ENCODE measurements around the gene CCDC90B. TPM values are rescaled to one million over a fixed set of nuclear protein-coding genes. Genes with fewer than 3 reads are reported as not detected.

CCDC90B gene
- total RNA-seq, 1 donor from 2014 or later = 24.2 TPM

DNA sequence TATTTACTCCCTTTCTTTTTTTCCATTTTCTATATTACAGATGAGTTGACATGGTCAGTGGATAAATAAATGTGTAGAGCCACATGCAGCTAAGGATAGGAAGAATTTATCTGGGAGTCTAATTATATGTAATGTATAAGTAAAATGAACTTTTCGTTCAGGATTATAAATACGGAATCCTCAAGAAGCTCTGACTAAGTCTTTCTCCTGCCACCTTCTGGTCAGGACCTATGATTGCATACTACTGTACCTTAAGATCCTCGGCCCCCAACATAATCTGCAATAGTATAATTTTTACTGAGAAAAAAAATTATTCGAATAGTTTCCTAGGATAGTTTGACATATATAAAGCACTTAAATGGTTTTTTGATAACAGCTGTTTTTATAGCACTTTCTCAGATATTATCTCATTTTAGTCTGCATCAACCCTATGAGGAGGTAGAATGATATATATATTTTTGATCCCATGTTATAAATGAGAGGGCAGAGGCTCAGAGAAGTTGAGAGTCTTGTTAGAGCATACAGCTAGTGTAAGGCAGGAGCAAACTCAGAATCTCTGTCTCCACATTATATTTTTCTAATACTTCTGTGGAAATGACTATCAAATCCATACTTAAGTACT, 36.1 kb downstream of the CCDC90B start:
- no peak overlapping the region for H3K4me3 Mint-ChIP-seq
- no peaks in the 10 kb centered on the region for H3K9me3 Mint-ChIP-seq
- H3K27me3 Mint-ChIP-seq (ENCODE audit: insufficient read depth) = peaks cover 5% of the 10 kb centered on the region
- intact Hi-C loops (cut with micrococcal nuclease) = loop anchor here (1.0 to 5.0 kb wide), 7 partner anchors 35 to 533 kb away; partner anchors contain the start of gene ANKRD42
- no peak overlapping the region for H3K27ac Mint-ChIP-seq
- peaks cover 4% of the 10 kb centered on the region for H3K4me1 Mint-ChIP-seq (ENCODE audit: low read depth)
- DNase-seq (ENCODE audit: low spot score) = no peak
- H3K36me3 Mint-ChIP-seq (ENCODE audit: low read depth) = no peaks in the 10 kb centered on the region

DNA sequence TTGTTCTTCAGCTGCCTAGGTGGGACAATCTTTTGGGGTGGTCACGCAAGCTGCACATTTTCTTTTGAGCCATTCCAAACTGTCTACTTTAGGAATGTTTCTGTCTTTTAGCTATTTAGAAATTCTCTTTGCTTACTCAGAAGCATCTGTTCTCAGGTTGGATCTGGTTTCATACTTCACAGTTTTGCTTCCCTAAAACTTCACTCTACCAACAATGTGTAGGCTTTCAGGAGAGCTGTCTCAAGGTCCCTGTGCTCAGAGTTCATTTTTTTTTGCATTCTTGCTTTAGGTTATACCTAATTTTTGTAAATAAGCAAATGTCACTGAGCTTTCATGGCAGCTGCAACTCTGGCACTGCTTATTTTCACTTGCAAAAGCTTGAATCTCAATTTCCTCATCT, 36.7 kb downstream of the CCDC90B start:
- H3K27ac Mint-ChIP-seq = no peak overlapping the region
- intact Hi-C loops (cut with micrococcal nuclease) = loop anchor here (5.0 kb wide), 1 partner anchor 162 kb away; no protein-coding TSS in a partner anchor
- peaks cover 4% of the 10 kb centered on the region for H3K4me1 Mint-ChIP-seq (ENCODE audit: low read depth)
- no peak for DNase-seq (ENCODE audit: low spot score)
- H3K36me3 Mint-ChIP-seq (ENCODE audit: low read depth) = no peaks in the 10 kb centered on the region
- H3K27me3 Mint-ChIP-seq (ENCODE audit: insufficient read depth) = peaks cover 5% of the 10 kb centered on the region
- no peaks in the 10 kb centered on the region for H3K9me3 Mint-ChIP-seq
- no peak overlapping the region for H3K4me3 Mint-ChIP-seq

DNA sequence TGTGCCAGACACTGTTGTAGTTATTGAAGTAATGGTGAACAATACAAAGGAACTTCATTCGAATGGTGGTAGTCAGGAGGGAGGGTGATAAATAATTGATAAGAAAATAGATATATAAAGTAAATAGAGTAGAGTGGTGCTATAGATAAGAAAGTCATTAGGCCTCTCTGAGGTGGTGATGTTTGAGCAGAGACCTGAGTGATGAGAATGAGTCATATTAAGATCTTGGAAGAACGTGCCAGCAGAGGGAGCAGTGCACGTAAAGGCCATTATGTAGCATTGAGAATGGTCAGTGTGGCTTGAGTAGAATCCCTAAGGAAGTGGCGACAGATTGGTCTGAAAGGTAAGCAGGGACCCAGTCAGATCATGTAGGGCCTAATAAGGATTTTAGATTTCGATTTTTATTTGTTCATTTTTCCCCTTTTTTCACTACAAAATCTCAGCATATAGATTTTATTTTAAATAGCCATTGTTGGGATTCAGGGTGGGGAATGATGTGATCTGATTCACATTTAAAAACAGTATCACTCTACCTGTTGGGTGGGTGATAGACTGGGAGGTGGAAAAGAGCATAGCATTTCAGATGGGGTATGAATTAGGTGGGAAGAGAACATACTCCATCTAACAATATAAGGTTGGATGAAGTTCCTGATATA, 44.7 kb downstream of the CCDC90B start:
- no peaks in the 10 kb centered on the region for H3K4me1 Mint-ChIP-seq (ENCODE audit: low read depth)
- H3K4me3 Mint-ChIP-seq = no peak overlapping the region
- intact Hi-C loops (cut with micrococcal nuclease) = no loop called here
- H3K27ac Mint-ChIP-seq = no peak overlapping the region
- no peaks in the 10 kb centered on the region for H3K27me3 Mint-ChIP-seq (ENCODE audit: insufficient read depth)
- DNase-seq (ENCODE audit: low spot score) = no peak
- no peaks in the 10 kb centered on the region for H3K9me3 Mint-ChIP-seq
- H3K36me3 Mint-ChIP-seq (ENCODE audit: low read depth) = no peaks in the 10 kb centered on the region

DNA sequence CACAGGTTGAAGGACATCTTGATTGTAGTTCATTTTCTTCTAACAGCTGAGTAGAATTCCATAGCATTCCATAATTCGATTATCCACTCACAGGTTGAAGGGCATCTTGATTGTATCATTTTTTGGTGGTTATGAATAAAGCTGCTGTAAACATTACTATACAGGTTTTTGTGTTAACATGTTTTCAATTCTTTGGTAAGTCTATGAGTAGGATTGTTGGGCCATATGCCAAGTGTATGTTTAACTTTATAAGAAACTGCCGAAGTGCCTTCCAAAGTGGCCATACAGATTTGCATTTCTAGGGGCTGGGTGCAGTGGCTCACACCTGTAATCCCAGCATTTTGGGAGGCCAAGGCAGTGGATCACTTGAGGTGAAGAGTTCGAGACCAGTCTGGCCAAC, 48.1 kb downstream of the CCDC90B start:
- H3K36me3 Mint-ChIP-seq (ENCODE audit: low read depth) = no peaks in the 10 kb centered on the region
- no peaks in the 10 kb centered on the region for H3K4me1 Mint-ChIP-seq (ENCODE audit: low read depth)
- H3K27ac Mint-ChIP-seq = no peak overlapping the region
- intact Hi-C loops (cut with micrococcal nuclease) = no loop called here
- H3K27me3 Mint-ChIP-seq (ENCODE audit: insufficient read depth) = peaks cover 2% of the 10 kb centered on the region
- H3K4me3 Mint-ChIP-seq = no peak overlapping the region
- H3K9me3 Mint-ChIP-seq = no peaks in the 10 kb centered on the region
- DNase-seq (ENCODE audit: low spot score) = no peak

DNA sequence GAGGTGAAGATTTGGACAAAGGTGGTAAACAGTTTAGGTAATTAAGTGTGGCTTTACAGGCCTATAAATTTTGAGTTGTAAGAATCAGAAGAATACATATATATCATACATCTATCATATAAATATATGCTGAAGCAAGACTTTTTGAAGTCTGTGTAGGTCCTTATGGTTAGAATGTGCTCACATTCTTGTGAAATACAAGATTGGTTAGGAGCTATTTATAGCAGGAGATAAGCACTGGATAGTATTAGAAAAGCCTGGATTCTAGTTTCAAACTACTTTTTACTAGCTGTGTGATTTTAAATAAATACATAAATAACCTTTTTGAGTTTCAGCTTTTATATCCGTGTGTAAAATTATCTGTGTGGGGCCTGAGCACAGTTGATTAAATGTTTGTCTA, 50.3 kb downstream of the CCDC90B start:
- no peak for DNase-seq (ENCODE audit: low spot score)

DNA sequence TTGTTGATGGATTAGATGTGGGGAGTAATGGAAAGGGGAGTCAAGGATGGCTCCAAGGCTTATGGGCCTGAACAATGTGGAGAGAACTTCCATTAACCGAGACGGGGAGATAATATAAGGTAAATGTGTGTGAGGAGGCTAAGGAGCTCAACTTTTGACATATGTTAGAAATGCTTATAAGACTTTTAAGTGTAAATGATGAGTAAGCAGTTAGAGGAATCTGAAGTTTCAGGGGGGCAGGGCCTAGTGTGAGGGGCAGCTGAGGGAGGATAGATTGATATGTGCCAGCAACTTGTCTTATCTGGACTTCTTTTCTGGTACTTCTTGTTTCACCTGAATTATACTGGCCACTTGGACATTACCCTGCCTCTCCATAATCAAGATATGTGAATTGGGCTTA, 62.7 kb downstream of the CCDC90B start:
- Mint-ChIP-seq H3K27ac (no peak overlapping the region), H3K27me3 (ENCODE audit: insufficient read depth) (peaks cover 9% of the 10 kb centered on the region), H3K4me3 (no peak overlapping the region), H3K36me3 (ENCODE audit: low read depth) (no peaks in the 10 kb centered on the region), H3K4me1 (ENCODE audit: low read depth) (no peaks in the 10 kb centered on the region), H3K9me3 (no peaks in the 10 kb centered on the region)
- intact Hi-C loops (cut with micrococcal nuclease) = no loop called here
- DNase-seq (ENCODE audit: low spot score) = no peak

More for the DNA sequence above, 50.3 kb downstream of the CCDC90B start:
- Mint-ChIP-seq H3K36me3 (ENCODE audit: low read depth) (no peaks in the 10 kb centered on the region), H3K9me3 (no peaks in the 10 kb centered on the region), H3K27ac (no peak overlapping the region), H3K4me3 (no peak overlapping the region), H3K4me1 (ENCODE audit: low read depth) (no peaks in the 10 kb centered on the region), H3K27me3 (ENCODE audit: insufficient read depth) (peaks cover 8% of the 10 kb centered on the region)
- intact Hi-C loops (cut with micrococcal nuclease) = no loop called here

DNA sequence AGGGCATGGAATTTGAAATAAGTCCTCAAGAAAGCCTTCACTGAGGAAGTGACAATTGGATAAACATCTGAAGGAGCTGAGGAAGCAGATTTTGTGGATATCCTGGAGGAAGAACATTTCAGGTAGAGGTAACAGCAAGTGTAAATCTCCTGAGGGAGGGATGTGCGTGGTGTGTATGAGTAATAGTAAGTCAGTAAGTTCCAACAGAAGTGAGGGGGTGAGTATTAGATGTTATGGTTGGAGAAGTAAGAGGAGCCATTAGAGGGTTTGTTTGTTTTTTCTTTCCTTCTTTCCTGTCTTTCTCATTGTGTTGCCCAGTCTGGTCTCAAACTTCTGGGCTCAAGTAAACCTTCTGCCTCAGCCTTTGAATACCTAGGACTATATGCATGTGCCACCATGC, 63.7 kb downstream of the CCDC90B start:
- Mint-ChIP-seq H3K4me1 (ENCODE audit: low read depth) (no peaks in the 10 kb centered on the region), H3K36me3 (ENCODE audit: low read depth) (no peaks in the 10 kb centered on the region), H3K4me3 (no peak overlapping the region), H3K27ac (no peak overlapping the region), H3K27me3 (ENCODE audit: insufficient read depth) (peaks cover 9% of the 10 kb centered on the region), H3K9me3 (no peaks in the 10 kb centered on the region)
- DNase-seq (ENCODE audit: low spot score) = no peak
- intact Hi-C loops (cut with micrococcal nuclease) = no loop called here

DNA sequence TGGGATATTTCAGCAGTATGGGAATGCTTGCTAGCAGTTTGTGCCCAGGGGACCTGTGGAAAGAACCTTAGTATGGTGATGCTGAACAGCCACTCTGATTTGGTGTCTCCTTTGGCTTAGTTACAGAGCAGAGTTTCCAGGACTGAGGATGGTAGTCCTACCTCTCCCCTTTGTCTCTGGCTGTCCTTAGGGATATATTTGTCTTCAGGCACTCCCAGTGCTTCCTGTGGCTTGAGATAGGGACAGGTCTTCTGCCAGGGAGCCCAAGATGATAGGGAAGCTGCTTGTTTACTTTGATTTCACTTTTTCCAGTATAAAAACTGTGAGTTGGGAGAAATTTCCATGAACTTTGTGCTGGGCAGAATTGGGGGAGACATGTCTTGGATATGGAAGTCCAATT, 64.5 kb downstream of the CCDC90B start:
- no peak overlapping the region for H3K27ac Mint-ChIP-seq
- H3K4me3 Mint-ChIP-seq = no peak overlapping the region
- no peaks in the 10 kb centered on the region for H3K9me3 Mint-ChIP-seq
- no peak for DNase-seq (ENCODE audit: low spot score)
- no peaks in the 10 kb centered on the region for H3K4me1 Mint-ChIP-seq (ENCODE audit: low read depth)
- intact Hi-C loops (cut with micrococcal nuclease) = no loop called here
- no peaks in the 10 kb centered on the region for H3K36me3 Mint-ChIP-seq (ENCODE audit: low read depth)
- peaks cover 9% of the 10 kb centered on the region for H3K27me3 Mint-ChIP-seq (ENCODE audit: insufficient read depth)

DNA sequence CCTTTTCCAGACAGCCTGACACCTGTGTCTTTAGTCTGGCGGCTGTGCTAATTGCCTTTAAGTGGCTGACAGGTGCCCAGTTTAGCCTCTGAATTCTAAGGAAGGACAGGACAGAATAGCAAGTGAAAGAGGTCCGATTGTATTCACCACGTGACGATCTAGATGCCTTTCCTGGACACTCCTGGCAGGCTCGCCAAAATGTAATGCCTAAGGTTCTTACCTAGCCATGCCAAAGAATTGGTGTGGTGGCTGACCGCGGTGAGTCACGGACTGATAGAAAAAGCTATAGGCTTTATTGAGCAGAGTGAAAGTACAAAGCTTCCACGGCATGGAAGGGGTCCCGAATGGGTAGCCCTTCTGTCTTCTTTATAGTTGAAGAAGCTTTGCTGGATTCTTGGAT, 65.9 kb downstream of the CCDC90B start:
- intact Hi-C loops (cut with micrococcal nuclease) = no loop called here
- H3K27me3 Mint-ChIP-seq (ENCODE audit: insufficient read depth) = peaks cover 6% of the 10 kb centered on the region
- no peak overlapping the region for H3K4me3 Mint-ChIP-seq
- no peaks in the 10 kb centered on the region for H3K4me1 Mint-ChIP-seq (ENCODE audit: low read depth)
- DNase-seq (ENCODE audit: low spot score) = no peak
- no peaks in the 10 kb centered on the region for H3K36me3 Mint-ChIP-seq (ENCODE audit: low read depth)
- H3K9me3 Mint-ChIP-seq = no peaks in the 10 kb centered on the region
- no peak overlapping the region for H3K27ac Mint-ChIP-seq

DNA sequence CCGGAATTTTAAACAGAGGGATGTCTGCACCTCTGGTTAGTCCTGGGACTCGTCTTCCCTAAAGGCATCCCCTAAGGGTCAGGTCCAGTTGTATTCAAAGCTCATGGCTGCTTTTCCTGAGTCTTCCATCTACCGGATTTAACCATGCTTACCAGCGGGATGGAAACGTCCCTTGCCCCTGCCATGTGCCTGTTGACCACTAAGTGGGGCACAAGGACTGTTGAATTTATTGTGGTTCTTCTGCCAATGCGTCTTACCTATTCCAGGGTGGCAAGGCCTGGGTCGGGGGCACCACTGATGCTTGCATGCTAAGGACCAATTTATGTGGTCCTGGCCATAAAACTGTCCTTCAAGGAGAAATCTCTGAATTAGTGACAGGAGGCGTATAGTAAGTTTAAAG, 67.1 kb downstream of the CCDC90B start:
- H3K36me3 Mint-ChIP-seq (ENCODE audit: low read depth) = no peaks in the 10 kb centered on the region
- peaks cover 6% of the 10 kb centered on the region for H3K27me3 Mint-ChIP-seq (ENCODE audit: insufficient read depth)
- DNase-seq (ENCODE audit: low spot score) = no peak
- H3K4me3 Mint-ChIP-seq = no peak overlapping the region
- no peaks in the 10 kb centered on the region for H3K9me3 Mint-ChIP-seq
- no peak overlapping the region for H3K27ac Mint-ChIP-seq
- no peaks in the 10 kb centered on the region for H3K4me1 Mint-ChIP-seq (ENCODE audit: low read depth)
- intact Hi-C loops (cut with micrococcal nuclease) = no loop called here

Other genes starting within 250 kb of the CCDC90B start
- 15.2 and 16.0 TPM in 2 replicates for gene RAB30, start 214.5 kb downstream of the CCDC90B start, total RNA-seq
- 62.2 and 62.8 TPM in 2 replicates for gene PCF11, start 129.2 kb downstream of the CCDC90B start, total RNA-seq
- 3.3 and 3.5 TPM in 2 replicates for gene ANKRD42, start 92.7 kb downstream of the CCDC90B start, total RNA-seq